Germinal center (tissue), 1 donor: ENCODE results near the gene PTP4A2.

ENCODE experiments used
- DNase-seq: peaks from one replicate; pipeline ENCODE4 v3.0.0; 2012; ENCODE audit warnings: mixed read lengths, low spot score

PTP4A2 gene

GRCh38 chr1:31886866-31887265 lies 51.3 kb downstream of the PTP4A2 start:
- DNase-seq = no peak

GRCh38 chr1:31885851-31886250 lies 52.3 kb downstream of the PTP4A2 start:
- no peak for DNase-seq

- DNase-seq = no peak
These were observed 54.7 kb downstream of the PTP4A2 start for GRCh38 chr1:31883357-31883942.

GRCh38 chr1:31881688-31882000 lies 56.5 kb downstream of the PTP4A2 start:
- DNase-seq = no peak

GRCh38 chr1:31880957-31881687 lies 57.0 kb downstream of the PTP4A2 start:
- peak; percentile 70 for DNase-seq

- peak; percentile 22 for DNase-seq
These were observed 58.1 kb downstream of the PTP4A2 start for GRCh38 chr1:31879981-31880608.

GRCh38 chr1:31878058-31878457 lies 60.1 kb downstream of the PTP4A2 start:
- DNase-seq = no peak

- DNase-seq = no peak
These were observed 60.6 kb downstream of the PTP4A2 start for GRCh38 chr1:31877544-31877943.

- DNase-seq = no peak
These were observed 62.4 kb downstream of the PTP4A2 start for GRCh38 chr1:31875636-31876236.

GRCh38 chr1:31874942-31875341 lies 63.2 kb downstream of the PTP4A2 start:
- DNase-seq = no peak

GRCh38 chr1:31872658-31873636 lies 65.2 kb downstream of the PTP4A2 start:
- DNase-seq = no peak

GRCh38 chr1:31871703-31872102 lies 66.5 kb downstream of the PTP4A2 start:
- no peak for DNase-seq

GRCh38 chr1:31870086-31870736 lies 68.0 kb downstream of the PTP4A2 start:
- no peak for DNase-seq

- DNase-seq = no peak
These were observed 68.7 kb downstream of the PTP4A2 start for GRCh38 chr1:31869449-31869848.

- no peak for DNase-seq
These were observed 69.3 kb downstream of the PTP4A2 start for GRCh38 chr1:31868862-31869261.

GRCh38 chr1:31867546-31867945 lies 70.6 kb downstream of the PTP4A2 start:
- DNase-seq = no peak

- DNase-seq = peak; percentile 22
These were observed 71.6 kb downstream of the PTP4A2 start for GRCh38 chr1:31866450-31867032.

GRCh38 chr1:31865728-31866449 lies 72.3 kb downstream of the PTP4A2 start:
- no peak for DNase-seq

GRCh38 chr1:31862071-31862470 lies 76.1 kb downstream of the PTP4A2 start:
- no peak for DNase-seq

- DNase-seq = peak; percentile 30
These were observed 76.8 kb downstream of the PTP4A2 start for GRCh38 chr1:31861346-31861745.
